Activated naive CD4-positive, alpha-beta T cell treated with Interleukin-2 at 50 U/mL for 16 hours (primary cell): ENCODE results near the gene NAPSA.

Source experiments
- DNase-seq: peaks from one replicate; pipeline ENCODE4 v3.0.0-alpha.2; 2020

The NAPSA gene

GRCh38 chr19:50313812-50314536 is 51.5 kb downstream of the NAPSA start:
- DNase-seq, result no peak

GRCh38 chr19:50312967-50313811 is 52.2 kb downstream of the NAPSA start:
- DNase-seq, result no peak

GRCh38 chr19:50311723-50312635 is 53.5 kb downstream of the NAPSA start:
- no peak for DNase-seq

GRCh38 chr19:50310759-50311465 is 54.5 kb downstream of the NAPSA start:
- DNase-seq, result no peak

GRCh38 chr19:50309396-50310125 is 55.9 kb downstream of the NAPSA start:
- DNase-seq, result no peak

- no peak for DNase-seq
These were observed 56.4 kb downstream of the NAPSA start for GRCh38 chr19:50308991-50309390.
